ENCODE measurements around the gene C6orf15.

GRCh38 chr6:31112478-31112877, at the start of gene C6orf15:
- TF ChIP-seq SMC3 (conservative IDR thresholded peaks at IDR 0.05; ENCODE audit: poor library complexity) (no peak), POLR2AphosphoS5 (IDR thresholded peaks at IDR 0.05) (no peak)
